ENCODE data around the gene SLC25A17. TPM values are rescaled to one million over a fixed set of nuclear protein-coding genes. Genes with fewer than 3 reads are reported as not detected.

Gene SLC25A17
- total and polyA plus RNA-seq, 12 donors, result 2.5 to 8.6 (median 4.0) TPM

DNA sequence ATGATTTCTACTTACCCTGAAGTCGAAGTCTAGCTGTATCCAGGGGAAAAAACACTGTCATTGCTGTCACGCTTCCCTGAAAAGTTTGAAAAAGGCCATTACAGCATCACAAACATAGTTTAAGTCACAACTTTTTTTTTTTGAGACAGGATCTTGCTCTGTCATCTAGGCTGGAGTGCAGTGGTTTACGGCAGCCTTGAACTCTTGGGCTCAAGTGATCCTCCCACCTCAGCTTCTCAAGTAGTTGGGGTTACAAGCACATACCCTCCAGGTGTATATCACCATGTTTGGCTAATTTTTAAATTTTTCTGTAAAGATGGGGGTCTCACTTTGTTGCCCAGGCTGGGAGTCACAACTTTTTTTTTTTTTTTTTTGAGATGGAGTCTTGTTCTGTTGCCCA is 20.1 kb downstream of the SLC25A17 start:
- ATAC-seq, result no peak
- H3K27me3 ChIP-seq, result no peaks in the 10 kb centered on the region
- no peaks in the 10 kb centered on the region for H3K9me3 ChIP-seq
- 99 to 100% methylated on average over 3 of the region's 3 CpGs for WGBS, 2 donors
- H3K4me1 ChIP-seq, result peaks cover 0 to 8% (median 0%) of the 10 kb centered on the region in 9 donors
- H3K27ac ChIP-seq, result no peak overlapping the region
- H3K36me3 ChIP-seq, result peaks cover 0 to 29% (median 5%) of the 10 kb centered on the region in 9 donors
- DNase-seq, result no peak
- no peak overlapping the region for H3K4me3 ChIP-seq
- no peak for TF ChIP-seq CTCF (IDR thresholded peaks at IDR 0.05)
- intact Hi-C loops (cut with DNase I), result no loop called here

DNA sequence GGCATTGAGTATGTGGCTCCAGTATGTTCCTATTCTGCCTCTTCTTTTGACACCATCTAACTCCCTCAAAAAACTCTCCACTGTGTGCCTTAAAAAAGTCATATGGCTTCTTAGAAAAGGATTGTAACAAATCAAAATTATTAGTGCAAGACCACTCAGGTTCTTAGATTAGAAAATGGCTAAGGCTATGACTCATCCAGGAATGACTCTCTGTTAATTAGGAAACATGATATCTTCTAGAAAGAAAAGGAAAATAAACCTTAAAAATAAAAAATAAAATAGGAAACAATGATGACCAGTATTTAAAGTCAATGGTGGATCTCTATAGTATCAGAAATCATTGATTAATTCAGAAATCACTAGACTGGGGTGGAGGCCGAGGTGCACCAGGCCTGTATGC is 21.7 kb downstream of the SLC25A17 start:
- ATAC-seq, result no peak
- peaks cover 0 to 42% (median 16%) of the 10 kb centered on the region in 9 donors for H3K36me3 ChIP-seq

DNA sequence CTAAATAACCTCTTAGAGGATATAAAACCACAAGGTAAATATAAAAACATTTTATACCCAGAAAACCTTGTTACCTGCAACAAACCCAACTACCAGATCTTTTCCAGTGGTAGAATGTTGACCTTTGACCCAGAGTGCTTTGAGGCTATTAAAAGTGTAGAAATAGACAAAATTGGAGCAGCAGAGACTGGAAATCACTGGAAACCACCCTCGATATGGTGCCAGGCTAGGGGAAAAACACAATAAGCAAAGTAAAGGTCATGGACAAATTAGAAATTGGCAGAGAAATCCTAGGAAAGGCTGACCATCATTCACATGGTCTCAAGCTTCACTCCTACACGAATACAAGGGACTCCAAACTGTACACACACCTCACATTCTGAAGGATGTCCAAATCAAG is 26.7 kb downstream of the SLC25A17 start:
- intact Hi-C loops (cut with DNase I), result no loop called here
- no peak for TF ChIP-seq CTCF (IDR thresholded peaks at IDR 0.05)
- peaks cover 0 to 76% (median 28%) of the 10 kb centered on the region in 9 donors for H3K36me3 ChIP-seq

More for the DNA sequence above, 21.7 kb downstream of the SLC25A17 start:
- Histone ChIP-seq H3K4me1 (peaks cover 0 to 8% (median 0%) of the 10 kb centered on the region in 9 donors), H3K4me3 (no peak overlapping the region), H3K9me3 (no peaks in the 10 kb centered on the region), H3K27ac (no peak overlapping the region), H3K27me3 (no peaks in the 10 kb centered on the region)
- TF ChIP-seq CTCF (IDR thresholded peaks at IDR 0.05), result no peak
- intact Hi-C loops (cut with DNase I), result no loop called here
- WGBS, 2 donors, result 94% methylated on average over 1 of the region's 1 CpG
- no peak for DNase-seq

GRCh38 chr22:40791241-40791640 is 27.9 kb downstream of the SLC25A17 start:
- Histone ChIP-seq H3K27ac (no peak overlapping the region), H3K27me3 (no peaks in the 10 kb centered on the region), H3K36me3 (peaks cover 0 to 78% (median 32%) of the 10 kb centered on the region in 9 donors), H3K4me3 (no peak overlapping the region), H3K9me3 (no peaks in the 10 kb centered on the region), H3K4me1 (no peaks in the 10 kb centered on the region)
- intact Hi-C loops (cut with DNase I), result no loop called here
- DNase-seq (no peak), ATAC-seq (no peak)
- TF ChIP-seq CTCF (IDR thresholded peaks at IDR 0.05), result no peak

More for the DNA sequence above, 26.7 kb downstream of the SLC25A17 start:
- 82 to 88% methylated on average over 2 of the region's 2 CpGs for WGBS, 2 donors
- Histone ChIP-seq H3K4me1 (no peaks in the 10 kb centered on the region), H3K27me3 (no peaks in the 10 kb centered on the region), H3K27ac (no peak overlapping the region), H3K4me3 (no peak overlapping the region), H3K9me3 (no peaks in the 10 kb centered on the region)
- no peak for DNase-seq
- no peak for ATAC-seq
